GM19238 (cell line): Measurements from ENCODE around the gene NTNG1.

Experiments
- DNase-seq: peaks from one replicate; pipeline ENCODE4 v3.0.0; 2011; ENCODE audit warnings: low spot score; ENCODE audit not compliant: insufficient read length

Gene NTNG1

DNA sequence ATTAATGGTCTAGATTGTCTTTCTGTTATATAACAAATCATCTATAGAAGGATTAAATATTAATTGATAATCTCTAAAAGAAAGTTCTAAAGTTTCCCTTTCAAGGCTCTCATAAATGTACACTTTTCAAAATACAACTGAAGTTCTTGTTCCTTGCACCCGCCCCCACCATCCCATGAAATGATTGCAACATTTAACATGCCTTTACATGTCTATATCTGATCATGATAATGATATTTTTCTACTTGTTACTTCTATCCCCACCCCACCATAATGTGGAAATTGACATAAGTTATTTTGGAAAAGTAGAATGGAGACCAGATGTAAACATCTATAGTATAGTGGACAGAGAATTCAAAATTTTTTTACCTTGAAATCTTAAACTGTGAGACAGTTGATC lies 186.6 kb downstream of the NTNG1 start:
- no peak for DNase-seq

DNA sequence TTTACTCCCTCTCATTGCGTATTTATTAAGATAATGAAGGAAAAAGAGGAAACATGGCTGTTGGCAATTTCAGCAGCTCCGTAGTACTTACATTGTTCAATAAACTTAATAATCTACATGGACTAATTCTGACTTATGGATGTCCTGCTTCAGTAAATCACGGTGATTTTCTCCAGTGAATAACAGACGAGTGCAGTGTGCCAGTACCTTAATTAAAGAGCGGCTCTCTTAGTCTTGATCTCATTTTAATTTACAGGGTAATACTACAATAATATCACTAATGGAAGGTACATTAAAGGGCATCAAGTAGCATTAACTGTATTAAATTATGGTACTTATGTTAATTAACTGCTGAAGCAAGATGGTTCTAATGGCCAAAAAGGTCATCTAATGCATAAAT lies 187.2 kb downstream of the NTNG1 start:
- no peak for DNase-seq

DNA sequence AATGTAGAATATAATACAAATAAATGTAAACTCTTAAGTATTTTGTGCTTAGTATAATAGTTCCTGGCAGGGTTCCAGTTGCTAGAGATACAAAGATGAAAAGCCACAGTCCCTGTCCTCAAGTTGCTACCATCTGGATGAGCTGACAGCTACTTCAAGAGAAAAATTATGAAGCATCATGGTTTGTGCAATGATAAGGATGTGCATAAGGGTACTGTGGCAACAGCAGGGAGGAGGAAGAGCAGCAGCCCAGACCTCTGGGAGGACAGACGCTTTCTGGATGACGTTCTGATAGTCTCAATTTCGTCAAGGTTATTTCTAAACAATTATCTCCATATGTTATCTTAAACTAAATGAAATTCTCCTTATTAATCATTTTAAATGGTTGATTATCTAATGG lies 198.9 kb downstream of the NTNG1 start:
- no peak for DNase-seq

DNA sequence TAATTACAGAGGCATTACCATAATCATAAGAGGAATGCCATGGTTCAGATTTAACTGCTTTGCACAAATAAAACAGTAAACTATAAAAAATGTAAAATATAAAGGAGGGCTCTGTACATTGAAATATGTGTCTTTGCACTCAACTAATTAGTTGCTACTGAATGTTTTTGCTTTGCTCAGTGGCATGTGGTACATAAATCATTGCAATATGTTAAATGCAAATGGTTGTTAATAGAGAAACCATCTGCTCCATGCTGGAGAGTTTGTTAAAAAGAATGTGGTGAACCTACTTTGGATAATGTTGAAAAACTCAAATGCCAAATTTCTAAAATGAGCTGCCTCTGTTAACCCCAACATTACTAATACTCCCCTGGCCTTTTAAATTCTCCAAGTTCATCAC lies 201.5 kb downstream of the NTNG1 start:
- no peak for DNase-seq

DNA sequence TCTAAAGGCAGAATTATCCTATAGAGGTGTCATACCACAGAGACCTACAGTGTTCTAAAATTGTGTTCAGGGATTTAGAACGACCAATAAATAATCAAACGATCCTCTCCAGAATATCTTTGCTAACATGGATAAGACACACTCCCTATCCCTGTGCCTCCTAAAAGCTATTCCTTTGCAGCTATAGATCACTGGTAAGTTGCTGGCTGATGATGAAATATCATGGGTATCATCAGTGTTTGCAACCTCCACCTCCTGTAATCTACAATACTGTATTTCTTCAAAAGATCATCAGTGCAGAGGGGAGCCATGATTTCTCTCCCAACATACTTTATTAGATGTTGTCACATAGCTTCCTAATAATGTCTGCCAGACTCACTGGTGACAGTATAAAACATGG lies 201.9 kb downstream of the NTNG1 start:
- no peak for DNase-seq

DNA sequence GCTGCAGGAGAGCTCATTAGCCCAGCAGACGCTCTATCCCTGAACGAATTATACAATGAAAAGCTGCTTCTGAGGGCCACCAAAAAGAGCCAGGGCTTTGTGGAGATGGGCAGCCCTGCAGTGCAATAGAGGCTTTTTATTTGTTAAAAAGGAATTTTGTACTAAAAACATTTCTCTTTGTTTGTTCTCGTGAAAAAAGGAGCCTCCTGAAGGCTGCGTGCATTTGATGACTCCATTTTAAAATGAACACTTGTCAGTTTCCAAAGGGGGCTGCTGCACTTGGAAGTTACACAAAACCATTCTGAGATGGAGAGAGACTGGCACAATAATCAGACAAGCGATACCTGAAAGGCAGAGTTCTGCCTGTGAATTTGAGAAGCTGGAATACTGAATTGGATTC lies 202.8 kb downstream of the NTNG1 start:
- no peak for DNase-seq

DNA sequence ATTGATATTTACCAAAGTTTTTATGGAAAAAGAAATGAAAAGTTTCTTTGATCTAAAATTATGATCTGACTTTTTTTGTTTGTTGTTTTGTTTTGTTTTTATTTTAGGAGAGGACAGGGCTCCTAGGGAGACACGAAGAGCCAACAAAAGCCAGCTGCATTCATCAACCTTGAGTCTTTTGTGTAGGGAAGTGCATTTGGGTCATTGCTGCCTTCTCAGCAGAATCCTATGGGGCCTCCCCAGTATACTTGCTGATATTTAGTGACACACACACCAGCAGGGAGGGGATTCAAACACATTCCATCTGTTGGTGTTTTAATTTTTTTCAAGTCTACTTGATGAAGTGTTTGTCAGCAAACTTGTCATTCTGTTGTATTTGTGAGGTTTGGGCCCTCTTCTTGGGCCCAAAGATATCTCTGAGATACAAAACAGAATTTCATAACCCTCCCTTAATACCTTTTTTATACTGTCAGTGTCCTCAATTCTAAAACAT lies 203.5 kb downstream of the NTNG1 start:
- DNase-seq = no peak

DNA sequence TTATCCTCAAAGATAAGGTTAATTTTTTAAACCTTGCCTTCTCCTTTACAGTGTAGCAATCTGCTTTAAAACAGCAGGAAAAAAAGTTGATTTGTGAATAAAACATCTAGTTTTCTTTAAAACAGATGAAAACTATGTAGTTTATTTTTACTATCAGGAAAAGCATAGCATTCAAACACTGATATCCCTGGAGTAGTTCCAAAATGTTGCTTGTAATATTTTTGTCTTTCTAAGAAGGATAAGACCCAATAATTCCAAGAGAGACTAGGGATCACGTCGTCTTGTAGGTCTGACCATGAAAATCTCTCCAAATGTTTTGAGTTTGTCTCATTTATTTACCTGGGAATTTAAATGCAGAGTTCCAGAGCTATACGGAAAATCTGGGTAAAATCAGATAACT lies 204.0 kb downstream of the NTNG1 start:
- DNase-seq = no peak

DNA sequence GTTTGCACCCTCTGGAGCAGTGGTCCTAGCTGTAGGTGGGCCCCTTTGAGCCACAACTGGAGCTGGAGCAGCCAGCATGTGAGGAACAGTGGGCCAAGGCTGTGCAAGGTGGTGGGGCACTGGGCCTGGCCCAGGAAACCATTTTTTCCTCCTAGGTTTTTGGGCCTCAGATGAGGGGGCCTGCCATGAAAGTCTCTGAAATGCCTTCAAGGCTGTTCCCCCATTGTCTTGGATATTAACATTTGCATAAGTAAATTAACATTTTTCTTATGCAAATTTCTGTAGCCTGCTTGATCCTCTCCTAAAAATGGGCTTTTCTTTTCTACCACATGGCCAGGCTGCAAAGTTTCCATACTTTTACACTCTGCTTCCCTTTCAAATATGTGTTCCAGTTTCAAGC lies 212.0 kb downstream of the NTNG1 start:
- DNase-seq = no peak

DNA sequence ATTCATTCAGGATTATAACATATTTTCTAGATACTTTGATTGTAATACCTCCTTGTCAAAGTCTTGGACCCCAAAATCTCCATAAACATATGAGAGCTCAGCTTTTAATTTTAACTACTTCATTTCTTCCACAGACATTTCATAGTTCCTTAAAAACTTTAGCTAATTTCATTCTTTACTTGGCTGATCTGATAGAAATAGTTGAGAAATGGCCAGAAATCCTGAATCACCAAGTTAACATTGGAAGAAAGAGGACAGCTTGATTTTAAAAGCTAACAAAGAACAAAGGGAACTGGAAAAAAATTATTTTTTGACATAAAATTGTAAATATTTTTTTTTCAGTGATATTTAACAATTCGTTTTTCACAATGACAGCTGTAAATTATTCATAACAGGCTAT lies 216.5 kb downstream of the NTNG1 start:
- DNase-seq = no peak

DNA sequence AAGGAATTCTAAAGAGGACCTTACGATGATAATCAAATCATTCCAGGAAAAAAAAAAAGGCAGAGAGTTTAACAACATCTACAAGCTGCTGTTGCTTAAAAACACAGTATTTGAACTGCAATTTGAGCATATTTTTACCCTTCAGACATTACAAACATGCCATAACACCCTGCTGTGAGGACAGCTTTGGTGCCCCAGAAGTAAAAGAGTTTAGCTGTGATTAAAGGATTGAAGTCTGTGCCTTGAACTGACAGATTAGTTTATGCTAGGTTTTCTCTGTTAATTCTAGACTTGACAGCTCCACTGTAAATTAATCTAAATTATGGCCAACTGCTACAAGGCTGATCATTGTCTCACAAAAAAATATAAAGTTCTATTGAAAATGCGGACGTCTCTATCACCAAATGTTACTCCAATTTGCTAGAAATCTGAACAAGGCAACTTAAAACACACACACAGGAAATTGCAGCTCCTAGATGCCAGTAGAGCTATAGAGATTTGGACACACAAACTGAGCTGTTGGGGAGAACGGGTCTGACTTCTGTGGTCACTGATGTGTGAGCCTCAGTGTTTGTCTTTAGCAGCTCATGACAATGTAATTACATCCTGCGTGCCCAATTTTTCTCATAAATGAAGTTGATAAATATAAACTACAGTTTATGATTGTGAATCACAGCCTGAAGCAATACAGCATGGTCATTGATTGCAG lies 217.9 kb downstream of the NTNG1 start:
- no peak for DNase-seq

DNA sequence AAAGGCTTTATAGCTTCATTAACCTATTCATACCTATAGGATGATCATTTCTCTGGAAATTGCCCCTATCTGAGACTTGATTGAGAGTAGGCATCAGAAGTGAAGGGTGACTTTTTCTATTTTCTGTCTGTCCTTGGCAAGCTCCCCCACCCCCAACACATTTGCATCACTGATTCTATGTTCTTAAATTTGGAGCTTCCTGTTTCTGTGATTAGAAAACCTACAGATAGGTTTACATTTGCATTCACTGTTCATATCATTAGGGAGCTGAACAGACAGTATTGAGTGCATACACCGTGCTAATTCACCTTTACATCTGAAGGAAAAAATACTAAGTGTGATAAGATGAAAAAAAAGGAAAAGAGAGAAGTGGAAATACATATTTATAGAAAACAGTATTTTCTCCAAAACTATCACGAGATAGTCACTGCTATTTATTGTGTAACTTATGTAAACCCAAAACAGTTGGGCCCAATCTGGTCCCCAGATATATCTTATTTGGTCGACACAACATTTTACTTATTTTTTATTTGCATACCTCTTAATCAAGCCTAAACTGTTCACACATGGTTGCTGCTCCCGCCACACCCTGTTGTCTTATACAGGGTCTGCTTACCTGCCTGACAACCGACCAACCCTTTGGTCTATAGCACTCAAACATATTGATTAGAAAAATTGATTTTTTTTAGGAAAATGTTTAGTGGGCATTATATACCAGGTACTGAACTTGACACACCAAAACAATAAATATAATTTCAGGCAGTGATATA lies 218.8 kb downstream of the NTNG1 start:
- no peak for DNase-seq

DNA sequence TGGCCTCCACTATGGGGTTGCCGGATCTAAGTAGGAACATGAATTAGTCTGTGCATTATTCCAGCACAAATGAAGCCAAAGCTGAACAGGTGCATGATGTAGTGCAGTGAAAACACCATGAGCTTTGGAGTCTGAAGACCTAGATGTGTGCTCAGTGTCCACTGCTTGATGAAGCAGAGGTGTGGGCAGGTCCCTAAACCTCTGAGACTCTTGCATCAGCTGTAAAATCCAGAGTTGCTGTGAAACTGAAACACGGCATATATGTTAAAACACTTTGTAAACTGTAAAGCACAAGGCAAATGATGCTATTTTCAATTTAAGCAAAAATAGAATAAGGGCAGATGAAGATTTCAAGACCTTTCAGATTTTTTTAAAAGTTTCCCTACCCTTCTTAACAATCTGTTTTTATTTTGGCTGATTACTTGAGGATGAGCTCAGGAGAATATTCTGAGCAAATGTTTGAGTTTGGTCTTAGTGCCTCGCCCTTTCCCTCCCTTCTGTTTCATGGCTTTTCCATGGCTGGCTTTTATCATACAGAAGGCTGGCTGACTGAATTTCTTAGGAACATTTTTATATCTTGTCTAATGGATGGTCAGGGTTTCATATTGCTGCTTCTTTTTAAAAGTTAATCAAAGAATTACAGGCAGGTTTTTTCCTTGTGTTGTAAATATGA lies 221.8 kb downstream of the NTNG1 start:
- DNase-seq = no peak

DNA sequence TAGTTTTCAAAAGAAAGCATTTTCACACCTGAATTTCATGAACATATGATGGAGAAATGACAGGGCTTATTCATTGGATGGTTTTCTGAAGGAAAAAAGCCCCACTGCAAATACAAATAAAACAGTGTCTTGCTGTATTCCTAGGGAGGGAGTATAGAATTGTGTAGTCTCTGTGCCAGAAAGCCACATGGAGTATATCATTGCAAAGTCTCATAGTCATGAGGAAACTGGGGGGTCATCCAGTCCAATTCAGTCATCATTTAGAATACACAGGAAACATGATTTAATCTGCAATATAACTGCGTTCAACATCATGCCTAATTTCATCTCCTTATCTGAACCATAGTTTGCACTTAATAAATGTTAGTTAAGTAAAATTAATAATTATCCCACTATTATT lies 222.3 kb downstream of the NTNG1 start:
- no peak for DNase-seq

DNA sequence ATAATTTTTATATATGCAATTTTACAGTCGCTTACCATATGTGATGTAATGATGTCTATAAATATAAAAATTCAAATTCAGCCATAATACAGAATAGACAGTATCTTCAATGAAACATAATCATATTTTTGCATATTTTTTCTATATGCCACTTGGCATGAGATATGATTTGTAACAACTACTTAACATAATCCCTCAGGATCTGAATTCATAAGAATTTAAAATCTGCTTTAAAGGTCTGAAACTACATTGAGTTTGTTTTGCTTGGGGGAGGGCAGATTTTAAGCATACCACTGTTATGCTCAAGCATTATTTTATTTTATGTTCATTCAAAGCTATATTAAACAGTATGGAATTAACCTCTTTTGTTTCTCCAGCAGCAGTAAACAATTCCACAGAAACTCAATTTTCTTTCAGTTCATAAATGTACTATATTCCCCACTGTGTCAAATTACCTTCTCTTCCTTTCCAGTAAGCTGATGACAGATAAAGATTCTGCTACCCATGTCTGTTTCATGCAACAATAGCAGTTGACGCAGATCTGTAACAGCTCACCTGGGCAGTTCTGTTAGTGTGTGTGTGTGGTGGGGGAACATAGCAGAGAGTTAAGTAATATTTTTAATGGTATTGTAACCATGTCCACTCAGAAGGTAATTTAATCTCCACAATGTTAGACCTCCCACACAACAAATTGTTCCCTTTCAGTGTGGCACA lies 224.8 kb downstream of the NTNG1 start:
- DNase-seq = no peak

DNA sequence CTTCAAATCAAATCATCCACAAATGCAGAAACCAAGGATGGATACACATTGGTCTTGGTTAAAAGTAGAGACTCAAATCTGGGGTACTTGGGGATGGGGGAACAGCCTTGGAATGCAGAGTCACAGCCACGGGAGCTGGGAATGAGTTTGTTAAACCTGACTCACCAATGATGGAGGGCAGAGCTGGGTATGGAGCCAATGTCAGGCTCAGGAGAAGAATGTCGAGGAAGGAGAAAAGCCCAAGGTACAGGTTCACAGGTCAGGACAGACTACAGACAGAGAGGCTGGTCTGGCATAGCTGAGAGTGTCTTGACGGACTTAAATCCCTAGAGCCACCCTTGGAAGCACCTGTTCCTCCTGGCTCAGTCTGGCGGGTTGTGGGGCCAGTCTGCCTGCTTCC lies 237.6 kb downstream of the NTNG1 start:
- DNase-seq = no peak

DNA sequence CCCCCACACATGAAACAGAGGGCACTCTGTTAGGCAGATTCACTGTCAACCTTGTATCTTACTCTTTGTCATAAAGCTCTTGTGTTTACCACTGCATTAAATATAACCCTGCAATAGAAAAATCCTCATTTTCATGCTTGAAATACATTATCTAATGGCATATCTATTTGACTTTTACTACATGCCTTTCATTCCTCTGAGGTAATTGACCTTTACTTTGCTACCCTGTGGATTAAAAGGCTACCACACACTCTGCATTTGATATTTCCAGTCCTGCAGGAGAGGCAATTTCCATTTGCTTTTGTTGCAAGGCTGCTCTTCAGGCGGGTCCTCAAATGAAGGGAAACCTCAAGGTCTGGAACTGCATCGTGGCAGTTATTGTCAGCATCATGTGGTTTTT lies 238.0 kb downstream of the NTNG1 start:
- no peak for DNase-seq

DNA sequence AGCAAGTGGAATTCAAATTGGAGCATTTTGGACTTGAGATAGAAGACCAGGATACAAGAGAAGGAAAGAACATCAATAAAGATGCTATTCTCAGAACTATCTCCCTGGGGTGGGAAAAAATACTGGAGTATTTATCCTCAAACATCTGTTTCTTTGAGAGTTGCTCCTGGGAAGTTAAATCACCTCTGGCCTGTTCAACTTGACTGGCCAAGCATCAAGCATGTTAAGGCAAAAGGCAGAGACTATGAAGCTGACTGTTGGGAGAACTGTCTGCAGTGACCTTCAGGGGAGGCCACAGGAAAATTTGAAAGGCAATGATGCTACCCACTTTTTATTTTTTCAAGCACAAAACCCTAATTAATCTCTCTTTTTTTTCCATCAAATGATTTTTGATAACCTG lies 239.0 kb downstream of the NTNG1 start:
- DNase-seq = no peak

DNA sequence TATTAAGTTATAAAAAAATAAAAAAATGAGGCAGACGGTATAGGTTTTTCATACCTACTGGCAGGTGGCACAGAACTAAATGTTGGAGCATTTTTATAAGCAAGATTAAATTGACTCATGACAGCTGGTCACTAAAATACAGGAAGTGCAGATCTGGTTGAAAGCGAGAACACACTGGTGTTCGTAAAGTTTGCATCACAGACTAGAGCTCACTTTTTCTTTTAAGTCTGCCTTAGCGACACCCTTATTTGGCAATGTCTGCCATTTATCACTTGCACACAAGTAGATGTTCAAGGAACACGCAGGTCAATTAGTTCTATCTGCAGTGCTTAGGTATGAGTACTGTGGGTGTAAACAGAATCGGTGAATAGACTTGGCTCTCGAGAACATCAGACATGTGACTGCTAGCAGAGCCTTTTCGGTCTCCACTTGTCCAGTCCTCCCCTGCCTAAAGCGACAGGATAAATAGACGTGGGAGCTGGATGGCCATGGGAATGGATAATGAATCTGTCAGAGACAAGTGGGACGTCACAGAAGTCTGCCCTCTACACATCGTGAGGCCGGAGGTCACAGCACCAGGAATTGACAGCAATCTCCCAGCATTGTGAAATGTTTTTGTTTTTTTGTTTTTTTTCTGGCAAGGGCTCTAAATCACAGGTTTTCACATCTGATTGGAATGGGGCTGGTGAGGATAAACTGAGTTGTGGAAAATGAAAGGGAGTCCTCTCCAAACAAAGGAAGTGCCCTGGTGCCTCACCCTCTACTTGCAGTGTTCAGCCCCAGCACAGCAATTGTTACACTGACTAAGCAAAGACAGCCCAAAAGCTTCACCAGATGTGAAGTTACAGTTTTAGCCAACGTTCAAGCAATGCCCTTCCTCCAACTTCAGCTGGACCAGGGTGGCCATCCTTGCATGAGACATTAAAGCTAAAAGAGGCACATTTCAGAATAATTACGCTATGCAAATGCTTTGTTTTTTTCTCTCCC lies 248.9 kb downstream of the NTNG1 start:
- DNase-seq = no peak

DNA sequence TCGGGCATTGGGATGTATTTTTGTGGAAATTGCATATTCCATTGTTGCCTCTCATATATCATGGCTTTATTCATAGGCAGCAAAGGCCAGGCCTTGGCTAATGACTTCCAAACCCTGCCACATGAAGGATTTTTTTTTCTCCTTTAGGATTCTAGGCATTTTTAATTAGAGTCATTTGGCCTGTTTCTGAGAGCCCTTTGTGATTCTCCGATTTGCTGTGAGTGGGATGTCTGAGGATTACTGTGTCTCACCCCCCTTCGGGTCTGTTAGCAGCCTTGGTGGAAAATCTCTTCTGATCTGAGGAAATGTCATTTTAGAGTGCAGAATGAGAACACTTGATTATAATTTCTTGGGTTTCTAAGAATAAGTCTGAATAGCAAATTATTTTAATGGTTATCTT lies 253.5 kb downstream of the NTNG1 start:
- DNase-seq = no peak

DNA sequence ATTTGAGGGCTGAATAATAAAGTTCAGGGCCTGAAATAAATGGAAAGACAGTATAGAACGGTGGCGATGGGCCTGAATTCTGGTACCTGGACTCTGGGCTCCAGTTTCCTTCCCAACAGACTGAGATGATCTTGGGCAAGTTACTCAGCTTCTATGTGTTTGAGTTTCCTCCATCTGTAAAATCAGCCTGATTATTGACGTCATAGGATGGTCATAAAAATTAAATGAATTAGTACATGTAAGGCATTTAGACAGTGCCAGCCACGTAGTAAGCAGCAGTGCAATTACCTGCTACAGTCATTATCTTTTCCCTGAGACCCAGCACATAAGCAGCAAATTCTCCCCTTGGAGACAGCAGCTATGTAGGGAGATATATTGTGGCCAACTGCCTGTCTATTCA lies 260.9 kb downstream of the NTNG1 start:
- DNase-seq = no peak
